Measurements from ENCODE around the gene LZTS3.
A peak's percentile ranks its signal among the peaks of the same experiment; 100 is the strongest.
"Not testable (repeated sequence)": the region's sequence is repeated elsewhere in the genome, so short reads cannot be mapped to it uniquely, and the experiment has no call there.

Gene LZTS3

GRCh38 chr20:3161316-3162079, 11.9 kb downstream of the LZTS3 start:
- no peak overlapping the region for H3K4me3 ChIP-seq (ENCODE audit: low read depth, low read length)
- no peak for DNase-seq (ENCODE audit: low read depth)
- TF ChIP-seq CTCF (conservative IDR thresholded peaks at IDR 0.05; ENCODE audit: low read depth, low read length): no peak

- no peak overlapping the region for H3K4me3 ChIP-seq (ENCODE audit: low read depth, low read length)
- TF ChIP-seq CTCF (conservative IDR thresholded peaks at IDR 0.05; ENCODE audit: low read depth, low read length): no peak
- DNase-seq (ENCODE audit: low read depth): no peak
These were observed 12.9 kb downstream of the LZTS3 start for GRCh38 chr20:3160418-3160817.

- peak overlapping the region; percentile 92 for H3K4me3 ChIP-seq (ENCODE audit: low read depth, low read length)
- TF ChIP-seq CTCF (conservative IDR thresholded peaks at IDR 0.05; ENCODE audit: low read depth, low read length): no peak
- peak; percentile 58 for DNase-seq (ENCODE audit: low read depth)
These were observed 14.3 kb downstream of the LZTS3 start for GRCh38 chr20:3158968-3159431.

- DNase-seq (ENCODE audit: low read depth): no peak
- no peak overlapping the region for H3K4me3 ChIP-seq (ENCODE audit: low read depth, low read length)
- no peak for TF ChIP-seq CTCF (conservative IDR thresholded peaks at IDR 0.05; ENCODE audit: low read depth, low read length)
These were observed 15.5 kb downstream of the LZTS3 start for GRCh38 chr20:3157817-3158216.

GRCh38 chr20:3156811-3157619, 16.3 kb downstream of the LZTS3 start:
- no peak overlapping the region for H3K4me3 ChIP-seq (ENCODE audit: low read depth, low read length)
- peak; percentile 8 for DNase-seq (ENCODE audit: low read depth)
- no peak for TF ChIP-seq CTCF (conservative IDR thresholded peaks at IDR 0.05; ENCODE audit: low read depth, low read length)

- not testable (repeated sequence) for H3K4me3 ChIP-seq (ENCODE audit: low read depth, low read length)
- DNase-seq (ENCODE audit: low read depth): peak; percentile 9
These were observed 21.2 kb downstream of the LZTS3 start for GRCh38 chr20:3152057-3152644.

GRCh38 chr20:3150908-3151307, 22.4 kb downstream of the LZTS3 start:
- TF ChIP-seq CTCF (conservative IDR thresholded peaks at IDR 0.05; ENCODE audit: low read depth, low read length): no peak
- no peak overlapping the region for H3K4me3 ChIP-seq (ENCODE audit: low read depth, low read length)

More at GRCh38 chr20:3150908-3151307, 22.4 kb downstream of the LZTS3 start:
- DNase-seq (ENCODE audit: low read depth): no peak

Data from choroid plexus epithelial cell (primary cell).